SU-DHL-6 (cell line): ENCODE results near the gene NPSR1.

Experiments used
- H2AFZ ChIP-seq: fragments of 200-600 bp; sonication (generic); 2 replicates; pipeline ENCODE4 v1.6.1; 2014; ENCODE audit warnings: low read depth, mild to moderate bottlenecking, moderate library complexity, mixed read lengths, antibody characterized with exemption, low read length; ENCODE audit not compliant: severe bottlenecking
- H3F3A ChIP-seq: fragments of 200-600 bp; shearing (Covaris generic); 2 replicates; pipeline ENCODE4 v1.6.0; 2016; ENCODE audit warnings: antibody characterized with exemption, mild to moderate bottlenecking; ENCODE audit not compliant: insufficient read depth
- H3K27ac ChIP-seq: fragments of 200-600 bp; sonication (generic); 2 replicates; pipeline ENCODE4 v1.5.1; 2016; ENCODE audit warnings: low read depth, mild to moderate bottlenecking, low read length, moderate library complexity, mixed read lengths
- H3K27me3 ChIP-seq: fragments of 200-600 bp; sonication (generic), shearing (Covaris generic); 2 replicates; pipeline ENCODE4 v1.6.0; 2014; ENCODE audit warnings: mild to moderate bottlenecking, low read length
- H3K36me3 ChIP-seq: fragments of 200-600 bp; sonication (generic); 2 replicates; pipeline ENCODE4 v1.6.1; 2014; ENCODE audit warnings: mild to moderate bottlenecking, low read length, mixed read lengths
- H3K4me2 ChIP-seq: fragments of 300-600, 200-600 bp; shearing (Covaris generic), sonication (generic); 2 replicates; pipeline ENCODE4 v1.6.0; 2014; ENCODE audit warnings: low read length, low read depth, mild to moderate bottlenecking; ENCODE audit not compliant: poor library complexity, severe bottlenecking
- H3K4me3 ChIP-seq: fragments of 200-600 bp; sonication (generic); 2 replicates; pipeline ENCODE4 v1.5.1; 2014; ENCODE audit warnings: antibody characterized with exemption, low read length, mild to moderate bottlenecking, mixed read lengths; ENCODE audit not compliant: insufficient read depth, poor library complexity, severe bottlenecking
- H3K79me2 ChIP-seq: fragments of 200-600 bp; sonication (generic); 2 replicates; pipeline ENCODE4 v1.6.1; 2014; ENCODE audit warnings: mild to moderate bottlenecking, low read length, moderate library complexity; ENCODE audit not compliant: insufficient read depth
- H3K9ac ChIP-seq: fragments of 200-600 bp; sonication (generic); 2 replicates; pipeline ENCODE4 v1.7.0; 2014; ENCODE audit warnings: mild to moderate bottlenecking, low read length
- H3K9me2 ChIP-seq: fragments of 200-600 bp; sonication (generic); replicated peaks from 2 replicates; pipeline ENCODE4 v1.6.1; 2014; ENCODE audit warnings: low read length; ENCODE audit not compliant: insufficient read depth
- H3K9me3 ChIP-seq: fragments of 200-600 bp; sonication (generic); 2 replicates; pipeline ENCODE4 v1.6.1; 2014; ENCODE audit warnings: low read length, mixed read lengths; ENCODE audit not compliant: insufficient read depth
- H4K20me1 ChIP-seq: fragments of 200-600 bp; sonication (generic); 2 replicates; pipeline ENCODE4 v1.6.1; 2014; ENCODE audit warnings: low read depth, mild to moderate bottlenecking, antibody characterized with exemption, low read length, moderate library complexity, mixed read lengths
- EZH2phosphoT487 ChIP-seq: fragments of 200-600 bp; sonication (generic), shearing (Covaris generic); conservative IDR thresholded peaks from 2 replicates; pipeline ENCODE4 v1.6.1; 2018; ENCODE audit warnings: mild to moderate bottlenecking, antibody characterized with exemption, low read length, moderate library complexity, mixed read lengths
- TF ChIP-seq, protein P1 (sequence below): fragments of 200-600 bp; sonication (generic); IDR thresholded peaks from one replicate; pipeline ENCODE4 v1.5.1; 2017; ENCODE audit warnings: antibody characterized with exemption, mild to moderate bottlenecking, low read length, moderate library complexity; ENCODE audit not compliant: insufficient read depth, poor library complexity, severe bottlenecking

The NPSR1 gene

DNA sequence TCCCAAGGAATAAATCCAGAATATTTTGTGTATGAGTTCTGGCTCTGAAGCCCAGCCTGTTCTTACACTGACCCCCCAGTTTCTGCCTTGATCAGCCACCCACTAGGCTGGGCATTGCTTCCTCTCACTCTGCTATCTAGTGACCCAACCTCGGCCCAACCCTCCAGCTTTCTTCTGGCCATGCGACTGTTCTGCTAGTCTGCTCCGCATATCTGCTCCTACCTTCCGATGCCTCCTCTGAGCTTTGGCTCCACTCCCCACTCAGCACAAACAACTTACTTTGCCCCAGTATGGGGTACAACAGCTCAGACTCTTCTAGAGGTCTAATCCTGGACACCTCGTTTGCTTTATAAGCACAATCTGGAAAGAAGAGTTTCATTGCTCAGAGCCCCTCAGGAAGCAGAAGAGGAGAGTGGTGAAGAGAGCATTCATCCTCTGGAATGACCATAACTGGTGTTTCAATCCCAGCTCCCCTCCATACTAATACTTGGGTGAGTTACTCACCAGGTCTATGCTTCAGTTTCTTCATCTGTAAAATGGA lies 99.6 kb downstream of the NPSR1 start:
- H3F3A ChIP-seq: no peaks in the 10 kb centered on the region

GRCh38 chr7:34758111-34758601 lies 100.1 kb downstream of the NPSR1 start:
- Histone ChIP-seq H3K9me2 (no peaks in the 10 kb centered on the region), H2AFZ (no peak overlapping the region), H4K20me1 (no peaks in the 10 kb centered on the region), H3K9me3 (no peaks in the 10 kb centered on the region), H3F3A (no peaks in the 10 kb centered on the region), H3K27ac (no peak overlapping the region), H3K27me3 (no peaks in the 10 kb centered on the region), H3K36me3 (no peaks in the 10 kb centered on the region), H3K9ac (no peak overlapping the region), H3K4me2 (no peak overlapping the region), H3K79me2 (no peaks in the 10 kb centered on the region), H3K4me3 (no peak overlapping the region)
- TF ChIP-seq, protein P1, sequence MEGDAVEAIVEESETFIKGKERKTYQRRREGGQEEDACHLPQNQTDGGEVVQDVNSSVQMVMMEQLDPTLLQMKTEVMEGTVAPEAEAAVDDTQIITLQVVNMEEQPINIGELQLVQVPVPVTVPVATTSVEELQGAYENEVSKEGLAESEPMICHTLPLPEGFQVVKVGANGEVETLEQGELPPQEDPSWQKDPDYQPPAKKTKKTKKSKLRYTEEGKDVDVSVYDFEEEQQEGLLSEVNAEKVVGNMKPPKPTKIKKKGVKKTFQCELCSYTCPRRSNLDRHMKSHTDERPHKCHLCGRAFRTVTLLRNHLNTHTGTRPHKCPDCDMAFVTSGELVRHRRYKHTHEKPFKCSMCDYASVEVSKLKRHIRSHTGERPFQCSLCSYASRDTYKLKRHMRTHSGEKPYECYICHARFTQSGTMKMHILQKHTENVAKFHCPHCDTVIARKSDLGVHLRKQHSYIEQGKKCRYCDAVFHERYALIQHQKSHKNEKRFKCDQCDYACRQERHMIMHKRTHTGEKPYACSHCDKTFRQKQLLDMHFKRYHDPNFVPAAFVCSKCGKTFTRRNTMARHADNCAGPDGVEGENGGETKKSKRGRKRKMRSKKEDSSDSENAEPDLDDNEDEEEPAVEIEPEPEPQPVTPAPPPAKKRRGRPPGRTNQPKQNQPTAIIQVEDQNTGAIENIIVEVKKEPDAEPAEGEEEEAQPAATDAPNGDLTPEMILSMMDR: no peak
- no peak for TF ChIP-seq EZH2phosphoT487

More for the DNA sequence above, 99.6 kb downstream of the NPSR1 start:
- no peak overlapping the region for H3K27ac ChIP-seq
- no peaks in the 10 kb centered on the region for H3K9me2 ChIP-seq
- no peaks in the 10 kb centered on the region for H3K79me2 ChIP-seq
- H3K27me3 ChIP-seq: no peaks in the 10 kb centered on the region
- H3K36me3 ChIP-seq: no peaks in the 10 kb centered on the region
- H3K4me2 ChIP-seq: no peak overlapping the region
- no peaks in the 10 kb centered on the region for H3K9me3 ChIP-seq
- H2AFZ ChIP-seq: no peak overlapping the region
- H4K20me1 ChIP-seq: no peaks in the 10 kb centered on the region
- no peak overlapping the region for H3K9ac ChIP-seq
- no peak overlapping the region for H3K4me3 ChIP-seq
- TF ChIP-seq EZH2phosphoT487: no peak
- TF ChIP-seq, protein P1: no peak

DNA sequence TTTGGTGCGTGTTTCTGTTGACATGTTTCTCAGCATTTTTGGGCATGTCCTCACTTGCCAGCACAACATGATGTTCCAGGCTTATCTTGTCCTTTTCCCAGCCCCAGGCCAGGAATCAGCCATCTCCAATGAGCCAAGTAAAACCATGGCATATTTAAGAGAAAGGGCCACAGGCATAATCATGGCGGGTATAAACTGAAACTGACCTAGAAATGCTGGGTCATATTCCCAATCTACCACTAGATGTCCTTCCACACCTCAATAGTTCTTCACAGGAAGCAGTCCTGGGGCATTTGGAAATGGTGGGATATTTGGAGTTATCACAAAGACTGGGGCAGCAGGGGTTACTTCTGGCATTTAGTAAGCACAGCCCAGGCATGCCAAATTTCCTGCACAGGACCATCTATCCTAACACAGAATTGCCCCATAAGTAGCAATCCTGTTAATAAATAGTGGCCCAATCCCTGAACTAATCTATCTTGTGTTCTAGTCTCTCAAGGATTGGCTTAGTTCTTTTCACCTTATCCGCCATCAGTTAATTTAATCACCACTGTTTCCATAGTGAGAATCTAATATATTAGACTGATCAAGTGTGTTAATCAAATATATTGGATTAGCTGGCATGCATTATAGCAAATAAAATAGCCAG lies 101.6 kb downstream of the NPSR1 start:
- no peaks in the 10 kb centered on the region for H3K9me3 ChIP-seq
- H3F3A ChIP-seq: no peaks in the 10 kb centered on the region
- H3K27me3 ChIP-seq: no peaks in the 10 kb centered on the region
- no peak overlapping the region for H3K27ac ChIP-seq
- no peaks in the 10 kb centered on the region for H3K79me2 ChIP-seq
- H4K20me1 ChIP-seq: no peaks in the 10 kb centered on the region
- no peaks in the 10 kb centered on the region for H3K36me3 ChIP-seq
- H2AFZ ChIP-seq: no peak overlapping the region
- no peak overlapping the region for H3K4me2 ChIP-seq
- no peaks in the 10 kb centered on the region for H3K9me2 ChIP-seq
- no peak overlapping the region for H3K4me3 ChIP-seq
- H3K9ac ChIP-seq: no peak overlapping the region
- TF ChIP-seq, protein P1: peak; percentile 55
- TF ChIP-seq EZH2phosphoT487: no peak
